Astrocyte of the cerebellum (primary cell): ENCODE data around the gene ZFP62.
A peak's percentile ranks its signal among the peaks of the same experiment; 100 is the strongest.

Source experiments
- DNase-seq: peaks from one replicate; pipeline ENCODE4 v3.0.0-alpha.2; 2011; ENCODE audit warnings: low read depth
- H3K4me3 ChIP-seq: 2 replicates; pipeline ENCODE4 v1.5.1; 2011; ENCODE audit warnings: mild to moderate bottlenecking, low read depth, low read length, moderate library complexity
- CTCF ChIP-seq: IDR thresholded peaks from 2 replicates; pipeline ENCODE4 v1.5.1; 2012; ENCODE audit warnings: low read length, low read depth, moderate library complexity, mild to moderate bottlenecking; ENCODE audit errors: missing control alignments
- in situ Hi-C: cut with HindIII; loops from 2 replicates; pipeline ENCODE4 v1.10.0; 2017; ENCODE audit warnings: low sequenced_read_pairs

ZFP62 gene

GRCh38 chr5:180866985-180867384, 5.9 kb upstream of the ZFP62 start:
- in situ Hi-C loops, result no loop called here

GRCh38 chr5:180865981-180866695, 5.1 kb upstream of the ZFP62 start:
- in situ Hi-C loops, result no loop called here
- no peak for TF ChIP-seq CTCF
- no peak overlapping the region for H3K4me3 ChIP-seq
- no peak for DNase-seq

More at GRCh38 chr5:180866985-180867384, 5.9 kb upstream of the ZFP62 start:
- no peak overlapping the region for H3K4me3 ChIP-seq
- no peak for TF ChIP-seq CTCF
- no peak for DNase-seq

GRCh38 chr5:180862645-180863044, 1.6 kb upstream of the ZFP62 start:
- in situ Hi-C loops, result no loop called here
- no peak for DNase-seq
- no peak overlapping the region for H3K4me3 ChIP-seq
- no peak for TF ChIP-seq CTCF

- in situ Hi-C loops, result no loop called here
- DNase-seq, result no peak
- H3K4me3 ChIP-seq, result peak overlapping the region; percentile 78
- no peak for TF ChIP-seq CTCF
Measured at GRCh38 chr5:180860273-180860886, 696 bp downstream of the ZFP62 start.

GRCh38 chr5:180858586-180858985, 2.5 kb downstream of the ZFP62 start:
- no peak for DNase-seq
- no peak for TF ChIP-seq CTCF
- no peak overlapping the region for H3K4me3 ChIP-seq
- in situ Hi-C loops, result no loop called here

- DNase-seq, result no peak
- in situ Hi-C loops, result loop anchor here (5.0 kb wide), 1 partner anchor 102 kb away; no protein-coding TSS in a partner anchor
- no peak for TF ChIP-seq CTCF
- no peak overlapping the region for H3K4me3 ChIP-seq
Measured at GRCh38 chr5:180853848-180854176, 7.3 kb downstream of the ZFP62 start.
